Activated CD4-positive, alpha-beta T cell treated with anti-CD3 and anti-CD28 coated beads, Interleukin-2, amount 50 U/mL, for 1 hour (primary cell): ENCODE data around the gene DRC3.
"Not testable (repeated sequence)": the region's sequence is repeated elsewhere in the genome, so short reads cannot be mapped to it uniquely, and the experiment has no call there.

ENCODE experiments used
- DNase-seq: peaks from one replicate; pipeline ENCODE4 v3.0.0-alpha.2; 2020

The DRC3 gene

GRCh38 chr17:17941015-17941414 is 31.6 kb upstream of the DRC3 start:
- DNase-seq, result no peak

DNA sequence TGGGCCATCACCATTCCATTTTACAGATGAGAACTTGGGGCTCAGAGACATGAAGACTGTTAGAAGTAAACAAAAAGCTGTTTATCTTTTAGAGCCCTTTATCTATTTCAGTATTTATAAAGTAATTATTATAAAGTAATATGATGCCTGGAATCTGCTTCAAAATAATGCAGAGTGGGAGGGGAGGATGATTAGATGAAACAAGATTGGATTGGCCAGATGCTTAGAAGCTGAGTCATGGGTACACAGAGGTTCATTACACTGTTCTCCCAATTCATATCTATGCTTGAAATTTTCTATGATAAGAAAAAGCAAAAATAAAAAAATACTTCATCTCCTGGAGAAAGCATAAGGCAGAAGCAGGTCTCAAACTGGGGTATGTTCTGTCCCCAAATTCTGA is 29.8 kb upstream of the DRC3 start:
- DNase-seq, result no peak

DNA sequence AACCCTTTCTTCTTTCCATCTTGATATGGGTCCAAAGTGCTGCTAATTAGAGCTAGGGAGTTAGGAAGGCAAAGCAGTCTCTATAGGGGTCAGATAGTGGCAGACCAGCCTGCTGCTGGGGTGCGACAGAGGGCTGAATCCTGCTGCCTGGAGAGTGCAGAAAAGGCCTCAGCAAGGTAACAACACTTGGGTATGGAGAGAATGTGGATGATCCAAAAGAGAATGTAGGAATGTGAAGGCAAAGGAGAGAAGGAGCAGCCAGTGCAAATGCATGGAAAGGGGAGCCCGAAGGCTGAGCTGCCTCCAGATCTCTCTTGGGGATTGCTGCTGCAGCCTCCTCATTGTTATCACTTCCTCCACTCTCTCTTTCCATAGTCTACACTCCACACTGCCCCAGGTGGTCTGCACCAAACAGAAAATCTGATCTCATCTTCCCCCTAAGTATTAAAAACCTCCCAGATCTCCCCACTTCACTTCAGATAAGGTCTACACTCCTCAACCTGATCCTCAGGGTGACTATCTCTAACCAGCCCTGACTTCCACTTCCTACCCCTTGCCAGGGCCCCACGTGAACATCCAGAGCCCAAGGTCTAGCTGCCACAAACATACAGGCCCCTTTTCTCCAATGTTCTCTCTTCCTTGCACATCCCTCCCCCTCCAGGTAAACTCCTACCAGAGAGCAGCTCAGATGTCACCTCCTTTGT is 29.2 kb upstream of the DRC3 start:
- DNase-seq, result no peak

DNA sequence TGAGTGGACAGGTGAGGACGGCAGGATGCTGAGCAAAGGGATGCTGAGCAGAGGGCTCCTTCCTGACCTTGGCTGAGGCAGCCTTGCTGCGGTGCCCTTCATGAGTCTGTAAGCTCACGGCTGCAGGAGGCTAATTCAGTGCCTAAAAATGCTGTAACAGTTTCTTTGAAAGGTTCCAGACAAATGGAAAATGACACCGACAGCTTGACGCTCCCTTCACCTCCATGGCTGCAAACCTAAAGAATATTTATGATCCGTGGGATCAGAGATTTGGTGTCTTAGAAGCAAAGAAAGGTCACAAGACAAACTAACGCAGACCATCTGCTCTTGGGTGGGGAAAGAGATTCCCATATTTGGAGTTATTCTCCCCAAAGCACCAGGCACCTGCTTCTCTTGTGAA is 28.4 kb upstream of the DRC3 start:
- DNase-seq, result no peak

DNA sequence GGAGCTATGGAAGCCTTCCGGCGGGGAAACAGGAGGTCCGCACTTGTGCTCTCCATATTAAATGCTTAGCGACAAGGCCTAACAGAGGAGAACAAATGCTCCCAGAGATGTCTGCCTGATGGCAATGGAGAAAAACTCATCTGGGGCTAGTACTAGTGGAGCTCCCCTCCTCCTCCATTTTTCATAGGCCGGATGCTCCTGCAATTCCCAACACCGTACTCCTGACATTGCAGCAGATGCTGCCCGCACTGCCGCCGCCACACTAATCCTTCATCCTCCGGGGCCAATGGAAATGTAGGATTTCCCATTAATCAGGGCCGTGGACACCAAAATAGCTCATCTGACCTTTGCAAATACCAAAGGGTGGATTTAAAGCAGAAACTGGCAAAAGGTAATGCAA is 27.9 kb upstream of the DRC3 start:
- no peak for DNase-seq

DNA sequence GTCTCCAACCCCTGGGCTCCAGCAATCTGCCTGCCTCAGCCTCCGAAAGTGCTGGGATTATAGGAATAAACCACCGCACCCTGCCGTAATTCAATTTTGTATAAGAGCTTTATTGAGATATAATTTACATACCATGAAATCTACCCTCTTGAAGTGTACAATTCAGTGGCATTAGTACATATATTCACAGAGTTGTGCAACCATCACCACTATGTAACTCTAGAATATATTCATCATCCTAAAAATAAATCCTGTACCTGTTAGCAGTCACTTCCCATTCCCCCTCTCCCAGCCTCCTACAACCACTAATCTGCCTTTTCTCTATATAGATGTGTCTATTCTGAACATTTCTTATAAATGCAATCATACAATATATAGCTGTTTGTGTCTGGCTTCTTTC is 26.6 kb upstream of the DRC3 start:
- no peak for DNase-seq

DNA sequence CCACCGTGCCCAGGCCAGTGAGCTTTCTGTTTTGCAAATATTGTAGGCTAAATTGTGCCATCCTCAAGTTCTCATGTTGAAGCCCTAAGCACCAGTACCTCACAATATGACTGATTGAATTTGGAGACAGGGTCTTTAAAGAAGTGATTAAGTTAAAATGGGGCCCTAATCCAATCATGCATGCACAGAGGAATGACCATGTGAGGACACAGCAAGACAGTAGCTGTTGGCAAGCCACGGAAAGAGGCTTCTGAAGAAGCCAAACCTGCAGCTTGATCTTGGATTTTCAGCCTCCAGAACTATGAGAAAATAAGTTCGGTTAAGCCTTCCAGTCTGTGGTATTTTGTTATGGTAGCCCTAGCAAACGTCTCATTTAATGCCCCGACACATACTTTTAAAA is 25.4 kb upstream of the DRC3 start:
- no peak for DNase-seq

- no peak for DNase-seq
Measured at GRCh38 chr17:17947966-17948365, 24.7 kb upstream of the DRC3 start.

DNA sequence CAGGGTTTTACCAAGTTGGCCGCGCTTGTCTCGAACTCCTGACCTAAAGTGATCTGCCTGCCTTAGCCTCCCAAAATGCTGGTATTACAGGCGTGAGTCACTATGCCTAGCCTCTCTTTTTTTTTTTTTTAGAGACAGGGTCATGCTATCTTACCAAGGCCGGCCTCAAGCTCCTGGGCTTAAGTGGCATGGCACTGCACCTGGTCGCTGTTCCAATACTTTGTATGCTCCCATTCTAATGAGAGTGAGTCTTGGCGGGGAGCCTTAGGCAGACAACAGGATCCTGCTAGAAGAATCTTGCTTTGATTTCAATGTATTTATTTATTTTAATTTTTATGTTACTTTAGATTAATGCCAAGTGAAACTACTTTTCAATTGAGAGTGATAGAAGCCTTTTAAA is 22.3 kb upstream of the DRC3 start:
- no peak for DNase-seq

- DNase-seq, result no peak
Measured at GRCh38 chr17:17950806-17951205, 21.9 kb upstream of the DRC3 start.

DNA sequence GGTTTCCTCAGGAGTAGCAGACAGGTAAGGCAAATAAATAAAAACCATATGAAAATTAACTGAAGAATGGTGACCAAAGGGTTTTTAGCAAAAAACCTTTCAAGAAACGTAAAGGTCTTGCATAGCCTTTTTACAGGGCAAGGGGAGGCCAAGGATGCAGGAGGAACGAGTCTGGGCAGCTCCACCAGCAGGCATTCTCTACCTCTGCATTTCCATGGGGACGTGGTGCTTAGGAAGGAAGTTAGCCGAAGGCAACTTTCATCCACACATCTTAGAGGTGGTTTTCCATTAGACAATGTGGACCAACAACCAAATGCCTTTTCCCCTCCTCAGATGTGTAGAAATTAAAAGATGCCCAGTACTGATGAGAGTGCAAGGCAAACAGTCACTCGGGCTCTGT is 21.1 kb upstream of the DRC3 start:
- no peak for DNase-seq

- DNase-seq, result no peak
Measured at GRCh38 chr17:17952691-17953090, 20.0 kb upstream of the DRC3 start.

DNA sequence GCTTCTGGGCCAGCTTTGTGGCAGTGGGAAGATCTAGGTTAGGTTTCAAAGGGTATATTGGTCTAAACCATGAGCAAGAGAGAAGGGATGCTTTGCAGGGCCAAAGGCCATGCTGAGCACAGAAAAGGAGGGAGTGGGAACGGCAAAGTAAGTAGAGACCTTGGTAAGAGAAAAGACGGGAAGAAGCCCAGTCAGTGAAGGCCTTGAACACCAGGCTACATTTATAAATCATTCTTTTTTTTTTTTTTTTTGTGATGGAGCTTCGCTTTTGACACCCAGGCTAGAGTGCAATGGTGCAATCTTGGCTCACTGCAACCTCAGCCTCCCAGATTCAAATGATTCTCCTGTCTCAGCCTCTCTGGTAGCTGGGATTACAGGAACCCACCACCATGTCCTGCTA is 18.6 kb upstream of the DRC3 start:
- no peak for DNase-seq

GRCh38 chr17:17955790-17956341 is 16.8 kb upstream of the DRC3 start:
- not testable (repeated sequence) for DNase-seq

DNA sequence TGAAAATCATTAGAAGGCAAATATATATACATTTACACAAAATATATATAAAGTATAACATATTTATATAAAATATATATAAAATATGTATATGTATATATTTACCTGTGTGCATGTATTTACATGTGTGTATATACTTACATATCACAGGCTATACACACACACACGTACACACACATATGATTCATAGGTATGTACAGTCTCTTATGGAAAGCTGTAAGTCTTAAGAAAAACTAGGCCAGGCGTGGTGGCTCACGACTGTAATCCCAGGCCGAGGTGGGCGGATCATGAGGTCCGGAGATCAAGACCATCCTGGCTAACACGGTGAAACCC is 15.1 kb upstream of the DRC3 start:
- no peak for DNase-seq

DNA sequence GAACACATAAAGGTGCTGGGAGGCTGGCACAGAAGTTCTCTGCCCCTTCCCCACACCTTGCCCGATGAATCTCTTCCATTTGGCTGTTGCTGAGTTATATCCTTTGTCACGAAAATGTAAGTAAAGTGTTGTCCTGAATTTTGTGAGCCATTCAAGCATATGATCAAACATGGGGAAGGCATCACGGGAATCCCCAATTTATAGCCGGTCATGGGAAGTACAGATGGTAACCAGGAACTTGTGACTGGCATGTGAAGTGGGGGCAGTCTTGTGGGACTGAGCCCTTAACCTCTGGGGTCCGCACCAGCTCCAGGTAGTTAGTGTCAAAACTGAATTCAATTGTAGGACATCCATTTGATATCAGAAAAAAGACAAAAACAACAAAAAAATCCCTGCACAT is 13.7 kb upstream of the DRC3 start:
- no peak for DNase-seq

DNA sequence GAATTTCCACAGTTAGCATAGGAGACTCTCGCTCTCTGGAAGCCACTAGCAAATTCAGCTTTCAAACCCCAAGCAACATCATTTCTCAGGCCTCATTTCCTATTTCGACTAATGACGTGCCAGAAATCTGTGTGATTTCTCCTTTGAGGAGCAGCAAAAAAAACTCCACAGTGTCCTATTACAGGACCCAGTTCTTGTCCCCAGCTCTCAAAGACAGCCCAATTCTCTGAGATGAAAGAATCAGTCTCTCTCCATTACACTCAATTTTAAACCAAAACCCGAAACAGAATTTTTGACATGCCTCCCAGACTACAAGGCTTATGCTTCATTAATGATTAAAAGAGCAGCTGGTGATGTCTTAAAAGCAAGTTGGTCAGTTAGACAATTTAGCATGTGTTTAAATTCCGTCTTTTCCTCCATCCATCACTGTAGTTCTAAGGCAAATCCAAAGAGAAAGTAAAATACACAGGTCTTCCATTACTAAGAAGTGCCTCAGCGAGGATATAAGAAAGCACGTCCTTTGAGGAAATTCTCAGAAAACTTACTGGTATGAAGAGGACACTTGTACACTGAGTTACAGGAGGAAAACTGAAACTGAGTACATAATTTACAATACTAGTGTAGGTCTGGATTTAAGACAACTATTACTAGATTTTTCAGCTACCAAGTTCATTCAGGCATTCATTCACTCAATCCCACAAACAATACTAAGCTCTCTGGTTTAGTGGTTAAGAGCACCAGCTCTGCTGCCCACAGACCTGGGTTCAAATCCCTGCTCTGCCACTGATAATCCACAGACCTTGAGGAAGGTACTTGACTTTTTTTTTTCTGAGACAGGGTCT is 12.9 kb upstream of the DRC3 start:
- no peak for DNase-seq

GRCh38 chr17:17960500-17961030 is 12.1 kb upstream of the DRC3 start:
- no peak for DNase-seq

DNA sequence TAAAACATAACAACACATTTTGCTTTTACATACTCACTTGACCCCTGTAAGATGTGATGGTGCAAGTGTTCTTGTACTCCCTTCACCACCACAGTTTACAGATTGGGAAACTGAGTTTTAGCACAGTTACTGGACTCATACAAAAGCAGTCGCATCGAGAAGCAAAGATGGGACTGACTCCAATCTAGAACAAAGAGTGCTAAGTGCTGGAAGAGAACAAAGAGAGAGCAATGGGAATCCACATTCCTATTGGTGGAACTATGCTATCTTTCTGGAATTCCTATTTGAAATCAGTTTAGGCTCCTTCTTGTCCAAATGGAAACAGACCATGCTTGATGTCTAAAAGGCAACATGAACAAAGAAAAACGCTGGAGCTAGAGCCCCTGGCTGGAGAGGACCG is 9.6 kb upstream of the DRC3 start:
- DNase-seq, result no peak

DNA sequence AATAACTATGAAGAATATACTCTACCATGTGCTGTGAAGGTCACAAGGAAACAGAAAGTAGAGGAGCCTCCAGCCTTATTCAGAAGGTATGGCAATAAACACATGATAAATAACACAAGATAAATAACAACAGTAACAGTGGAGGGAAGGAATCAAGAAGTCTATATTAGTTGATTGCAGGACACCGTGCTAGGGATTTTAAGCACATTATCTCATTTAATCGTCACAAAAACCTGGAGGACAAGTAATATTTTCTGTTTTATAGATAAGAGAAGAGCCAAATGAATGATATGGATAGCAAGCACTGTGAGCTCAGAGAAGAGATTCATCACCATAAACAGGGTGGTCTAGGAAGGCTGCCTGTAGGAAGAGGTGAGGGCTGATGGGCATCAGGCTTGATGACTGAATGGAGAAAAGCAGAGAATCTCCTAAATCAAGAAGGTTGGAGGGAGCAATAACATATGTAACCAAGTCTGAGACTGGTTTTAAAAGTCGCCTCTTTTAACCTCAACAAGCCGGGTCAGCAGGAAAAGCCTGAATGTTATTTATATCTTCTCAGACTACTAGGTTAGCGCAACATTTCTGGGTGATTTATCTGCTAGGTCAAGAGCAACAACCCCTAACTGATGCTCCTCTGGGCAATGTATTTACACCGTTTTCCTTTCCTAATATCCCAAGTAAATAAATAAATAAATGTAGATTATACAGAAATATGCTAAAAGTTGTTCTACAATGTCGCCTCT is 8.8 kb upstream of the DRC3 start:
- DNase-seq, result no peak

- no peak for DNase-seq
Measured at GRCh38 chr17:17964710-17965109, 8.0 kb upstream of the DRC3 start.

GRCh38 chr17:17965152-17965721 is 7.4 kb upstream of the DRC3 start:
- DNase-seq, result no peak

GRCh38 chr17:17966399-17966798 is 6.3 kb upstream of the DRC3 start:
- DNase-seq, result no peak
